ENCODE data around the gene CMTM1.

CMTM1 gene

GRCh38 chr16:66537236-66537635 lies 29.0 kb upstream of the CMTM1 start:
- POLR2A ChIA-PET, result no interaction called here
- CTCF ChIA-PET, result interaction anchor here (1.5 to 2.0 kb wide), 2 partner anchors 11 kb away, joined by 4 to 5 read pairs; no protein-coding TSS in a partner anchor
- no peak for DNase-seq (ENCODE audit: extremely low spot score)
- TF ChIP-seq CTCF (IDR thresholded peaks at IDR 0.05; ENCODE audit: control extremely low read depth, extremely low read depth, low read depth, missing control alignments), result no peak

- CTCF ChIA-PET, result interaction anchor here (1.0 to 1.5 kb wide), 4 partner anchors 12 to 14 kb away, joined by 3 to 6 read pairs (median 4); partner anchors contain the start of gene CKLF
- no peak for DNase-seq (ENCODE audit: extremely low spot score)
- POLR2A ChIA-PET, result no interaction called here
- TF ChIP-seq CTCF (IDR thresholded peaks at IDR 0.05; ENCODE audit: control extremely low read depth, extremely low read depth, low read depth, missing control alignments), result no peak
Observed at GRCh38 chr16:66538910-66539309, 27.3 kb upstream of the CMTM1 start.

GRCh38 chr16:66539623-66540469 lies 26.4 kb upstream of the CMTM1 start:
- DNase-seq (ENCODE audit: extremely low spot score), result no peak
- TF ChIP-seq CTCF (IDR thresholded peaks at IDR 0.05; ENCODE audit: control extremely low read depth, extremely low read depth, low read depth, missing control alignments), result no peak
- POLR2A ChIA-PET, result no interaction called here
- CTCF ChIA-PET, result interaction anchor here (1.0 to 1.5 kb wide), 5 partner anchors 11 to 63 kb away, joined by 3 to 6 read pairs (median 4); partner anchors contain the start of gene CKLF

- no peak for DNase-seq (ENCODE audit: extremely low spot score)
- ChIA-PET CTCF (interaction anchor here (1.0 to 1.3 kb wide), 3 partner anchors 26 to 67 kb away, joined by 3 read pairs; no protein-coding TSS in a partner anchor), POLR2A (no interaction called here)
- no peak for TF ChIP-seq CTCF (IDR thresholded peaks at IDR 0.05; ENCODE audit: control extremely low read depth, extremely low read depth, low read depth, missing control alignments)
Observed at GRCh38 chr16:66541388-66542355, 24.6 kb upstream of the CMTM1 start.

- no peak for DNase-seq (ENCODE audit: extremely low spot score)
- TF ChIP-seq CTCF (IDR thresholded peaks at IDR 0.05; ENCODE audit: control extremely low read depth, extremely low read depth, low read depth, missing control alignments), result no peak
- CTCF ChIA-PET, result interaction anchor here (1.0 to 1.4 kb wide), 4 partner anchors 10 to 27 kb away, joined by 3 to 4 read pairs (median 4); no protein-coding TSS in a partner anchor
- POLR2A ChIA-PET, result no interaction called here
Observed at GRCh38 chr16:66542396-66542795, 23.8 kb upstream of the CMTM1 start.

GRCh38 chr16:66543541-66543940 lies 22.7 kb upstream of the CMTM1 start:
- DNase-seq (ENCODE audit: extremely low spot score), result no peak
- POLR2A ChIA-PET, result no interaction called here
- CTCF ChIA-PET, result interaction anchor here (0.8 to 1.7 kb wide), 10 partner anchors 10 to 287 kb away, joined by 3 to 5 read pairs (median 4); partner anchors contain the start of gene NAE1
- TF ChIP-seq CTCF (IDR thresholded peaks at IDR 0.05; ENCODE audit: control extremely low read depth, extremely low read depth, low read depth, missing control alignments), result no peak

All from GM10248 (cell line).